T-helper 2 cell treated with Interferon-gamma antibody and Interleukin-4, amounts not matched to agents 5 μg/mL and 100 μg/mL, for 36 hours (primary cell): ENCODE data around the gene DLAT.
"Not testable (repeated sequence)": the region's sequence is repeated elsewhere in the genome, so short reads cannot be mapped to it uniquely, and the experiment has no call there.

Source experiments
- DNase-seq: peaks from one replicate; pipeline ENCODE4 v3.0.0; 2021; ENCODE audit warnings: low spot score
- H3K27ac Mint-ChIP-seq: one replicate; pipeline ENCODE4 v1.8.0; 2021; ENCODE audit warnings: mild to moderate bottlenecking, mixed read lengths
- H3K27me3 Mint-ChIP-seq: one replicate; pipeline ENCODE4 v1.8.0; 2021; ENCODE audit warnings: low read depth, mixed read lengths
- H3K36me3 Mint-ChIP-seq: one replicate; pipeline ENCODE4 v1.8.0; 2021; ENCODE audit warnings: low read depth, mixed read lengths
- H3K4me1 Mint-ChIP-seq: one replicate; pipeline ENCODE4 v1.8.0; 2021; ENCODE audit warnings: low read depth, mixed read lengths
- H3K4me3 Mint-ChIP-seq: one replicate; pipeline ENCODE4 v1.8.0; 2022; ENCODE audit warnings: mild to moderate bottlenecking, moderate library complexity, mixed read lengths
- H3K9me3 Mint-ChIP-seq: one replicate; pipeline ENCODE4 v1.8.0; 2021; ENCODE audit warnings: mixed read lengths

The DLAT gene

DNA sequence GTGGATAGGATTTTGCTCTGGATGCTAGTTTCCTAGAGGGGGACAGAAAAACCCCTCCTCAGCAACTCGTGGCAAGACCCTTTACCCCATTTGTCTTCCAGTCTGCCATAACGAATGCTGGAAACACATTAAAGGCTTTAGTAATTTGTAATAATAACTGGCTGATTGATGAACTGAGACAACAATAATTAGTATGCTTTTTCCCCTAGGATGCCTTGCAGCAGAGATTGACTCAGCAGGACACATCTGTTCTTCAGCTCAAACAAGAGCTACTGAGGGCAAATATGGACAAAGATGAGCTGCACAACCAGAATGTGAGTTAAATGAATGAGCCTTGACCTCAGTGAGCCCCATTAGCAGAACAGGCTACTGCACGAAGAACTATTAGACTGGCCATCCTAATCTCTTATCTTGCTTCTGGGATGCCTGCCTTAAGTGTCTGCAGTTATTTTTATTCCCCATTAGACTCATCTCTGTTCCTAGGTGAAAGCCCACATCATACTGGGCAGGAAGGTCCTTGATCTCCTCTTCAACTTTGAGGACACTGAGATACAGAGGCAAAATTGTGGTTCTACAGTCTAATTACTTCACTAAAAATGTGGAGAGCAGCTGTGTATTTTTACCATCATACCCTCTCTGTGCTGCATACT, 32.9 kb upstream of the DLAT start:
- DNase-seq = no peak
- Mint-ChIP-seq H3K36me3 (peaks cover 7% of the 10 kb centered on the region), H3K27ac (no peak overlapping the region), H3K27me3 (no peaks in the 10 kb centered on the region), H3K9me3 (no peaks in the 10 kb centered on the region), H3K4me1 (no peaks in the 10 kb centered on the region), H3K4me3 (no peak overlapping the region)

DNA sequence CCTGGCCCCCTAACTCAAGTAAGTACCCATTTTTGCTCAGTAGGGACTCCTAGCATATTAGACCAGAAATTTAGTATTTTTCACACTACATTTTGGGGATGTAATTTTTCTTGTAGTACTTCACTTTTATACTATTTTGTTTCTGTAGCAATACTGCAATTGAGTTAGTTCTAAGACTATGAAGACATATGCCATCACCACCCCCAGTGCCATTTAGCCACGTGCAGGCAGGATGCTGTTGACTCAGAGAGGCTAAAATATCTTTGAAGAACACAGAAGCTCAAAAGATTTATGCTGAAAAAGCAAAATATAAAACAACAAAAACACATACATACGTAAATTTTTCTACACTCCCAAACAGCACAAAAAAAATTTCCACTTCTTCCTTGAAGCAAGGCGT, 29.1 kb upstream of the DLAT start:
- no peaks in the 10 kb centered on the region for H3K27me3 Mint-ChIP-seq
- H3K9me3 Mint-ChIP-seq = no peaks in the 10 kb centered on the region
- no peak overlapping the region for H3K4me3 Mint-ChIP-seq
- H3K27ac Mint-ChIP-seq = no peak overlapping the region
- peaks cover 6% of the 10 kb centered on the region for H3K36me3 Mint-ChIP-seq
- DNase-seq = no peak
- H3K4me1 Mint-ChIP-seq = no peaks in the 10 kb centered on the region

DNA sequence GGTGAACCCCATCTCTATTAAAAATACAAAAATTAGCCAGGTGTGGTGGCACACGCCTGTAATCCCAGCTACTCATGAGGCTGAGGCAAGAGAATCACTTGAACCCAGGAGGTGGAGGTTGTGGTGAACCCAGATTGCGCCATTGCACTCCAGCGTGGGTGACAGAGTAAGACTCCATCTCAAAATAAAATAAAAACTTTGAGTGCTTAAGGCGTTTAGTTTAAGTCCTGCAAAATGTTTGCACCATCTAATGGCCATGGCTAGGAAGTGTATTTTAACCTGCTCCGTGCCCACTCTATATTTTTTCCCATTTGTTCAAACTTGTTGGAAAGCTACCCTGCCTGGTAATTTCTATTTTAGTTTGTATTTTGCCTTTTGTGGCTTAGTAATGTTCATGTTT, 28.5 kb upstream of the DLAT start:
- not testable (repeated sequence) for H3K4me1 Mint-ChIP-seq, DNase-seq, H3K27me3 Mint-ChIP-seq, H3K36me3 Mint-ChIP-seq, H3K9me3 Mint-ChIP-seq, H3K27ac Mint-ChIP-seq, H3K4me3 Mint-ChIP-seq

DNA sequence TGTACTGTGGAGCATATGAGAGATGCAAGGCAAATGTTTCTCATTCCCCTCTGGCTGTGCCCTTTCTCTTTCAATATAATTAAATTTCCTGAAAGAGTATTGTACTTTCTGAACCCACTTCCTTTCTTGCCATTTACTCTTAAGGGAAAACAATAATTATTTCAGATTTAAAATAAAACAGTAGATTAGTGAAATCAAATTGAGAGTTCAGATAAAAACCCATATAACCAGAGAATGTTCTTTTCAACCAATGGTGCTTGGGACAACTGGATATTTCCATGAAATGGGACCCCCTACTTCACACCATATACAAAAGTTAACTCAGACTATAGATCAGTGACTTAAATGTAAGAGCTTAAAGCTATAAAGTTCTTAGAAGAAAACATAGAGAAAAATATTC, 26.1 kb upstream of the DLAT start:
- Mint-ChIP-seq H3K4me1 (no peaks in the 10 kb centered on the region), H3K9me3 (no peaks in the 10 kb centered on the region), H3K27ac (no peak overlapping the region), H3K36me3 (peaks cover 8% of the 10 kb centered on the region), H3K4me3 (no peak overlapping the region), H3K27me3 (no peaks in the 10 kb centered on the region)
- DNase-seq = no peak

DNA sequence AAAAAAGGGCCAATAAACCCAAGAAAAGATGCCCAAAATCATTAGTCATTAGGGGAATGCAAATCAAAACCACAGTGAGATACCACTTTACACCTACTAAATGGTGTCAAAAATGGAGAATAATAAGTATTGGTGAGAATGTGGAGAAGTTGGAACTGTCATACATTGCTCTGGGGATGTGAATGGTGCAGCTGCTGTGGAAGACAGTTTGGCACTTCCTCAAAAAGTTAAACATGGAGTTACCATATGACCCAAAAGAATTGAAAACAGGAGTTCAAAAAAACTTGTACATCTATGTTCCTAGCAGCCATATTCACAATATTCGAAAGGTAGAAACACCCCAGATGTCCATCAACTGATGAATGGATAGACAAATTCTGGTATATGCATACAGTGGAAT, 24.5 kb upstream of the DLAT start:
- Mint-ChIP-seq H3K9me3 (no peaks in the 10 kb centered on the region), H3K27me3 (no peaks in the 10 kb centered on the region), H3K27ac (no peak overlapping the region), H3K36me3 (peaks cover 12% of the 10 kb centered on the region), H3K4me1 (no peaks in the 10 kb centered on the region), H3K4me3 (no peak overlapping the region)
- DNase-seq = no peak

DNA sequence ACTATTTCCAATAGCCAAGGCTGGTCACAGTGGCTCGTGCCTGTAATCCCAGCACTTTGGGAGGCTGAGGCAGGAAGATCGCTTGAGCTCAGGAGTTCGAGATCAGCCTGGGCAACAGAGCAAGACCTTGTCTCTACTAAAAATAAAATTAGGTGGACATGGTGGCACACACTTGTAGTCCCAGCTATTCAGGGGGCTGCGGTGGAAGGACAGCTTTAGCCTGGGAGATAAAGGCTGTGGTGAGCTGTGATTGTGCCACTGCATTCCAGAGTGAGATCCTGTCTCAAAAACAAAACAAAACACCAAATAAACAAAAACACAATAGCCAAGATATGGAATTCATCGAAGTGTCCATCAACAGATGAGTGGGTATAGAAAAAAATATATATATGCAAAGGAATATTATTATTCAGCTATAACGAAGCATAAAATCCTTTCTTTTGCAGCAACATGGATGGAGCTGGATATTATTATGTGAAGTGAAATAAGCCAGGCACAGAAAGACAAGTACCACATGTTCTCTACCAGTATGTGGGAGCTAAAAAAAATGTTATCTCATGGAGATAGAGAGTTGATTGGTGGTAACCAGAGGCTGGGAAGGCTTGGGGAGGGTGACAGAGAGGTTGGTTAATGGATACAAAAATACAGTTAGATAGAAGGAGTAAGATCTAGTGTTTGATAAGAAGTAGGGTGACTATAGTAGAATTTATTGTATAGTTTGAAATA, 22.6 kb upstream of the DLAT start:
- Mint-ChIP-seq H3K27ac (no peak overlapping the region), H3K4me3 (no peak overlapping the region), H3K4me1 (no peaks in the 10 kb centered on the region), H3K27me3 (peaks cover 3% of the 10 kb centered on the region), H3K36me3 (peaks cover 12% of the 10 kb centered on the region), H3K9me3 (peaks cover 6% of the 10 kb centered on the region)
- no peak for DNase-seq

DNA sequence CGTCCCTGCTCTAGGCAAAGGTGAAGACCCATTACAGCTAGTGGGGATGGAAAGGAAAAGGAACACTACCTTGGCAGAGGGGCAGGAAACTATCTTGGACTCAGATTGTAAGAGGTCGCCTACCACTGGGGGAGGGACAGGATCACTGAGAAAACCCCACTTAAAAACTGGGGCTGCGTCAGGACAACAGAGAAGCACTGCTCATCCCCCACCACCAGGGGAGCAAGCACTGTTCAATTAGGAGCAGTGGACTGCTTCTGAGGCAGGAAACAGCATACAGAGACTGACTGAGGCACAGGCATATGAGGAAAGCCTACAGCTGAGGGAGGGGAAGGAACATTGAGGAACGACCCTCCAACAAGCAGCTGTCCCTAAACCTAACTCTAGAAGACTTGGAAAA, 20.8 kb upstream of the DLAT start:
- peaks cover 14% of the 10 kb centered on the region for H3K9me3 Mint-ChIP-seq
- no peak overlapping the region for H3K4me3 Mint-ChIP-seq
- no peaks in the 10 kb centered on the region for H3K4me1 Mint-ChIP-seq
- DNase-seq = no peak
- no peak overlapping the region for H3K27ac Mint-ChIP-seq
- peaks cover 8% of the 10 kb centered on the region for H3K27me3 Mint-ChIP-seq
- peaks cover 9% of the 10 kb centered on the region for H3K36me3 Mint-ChIP-seq

DNA sequence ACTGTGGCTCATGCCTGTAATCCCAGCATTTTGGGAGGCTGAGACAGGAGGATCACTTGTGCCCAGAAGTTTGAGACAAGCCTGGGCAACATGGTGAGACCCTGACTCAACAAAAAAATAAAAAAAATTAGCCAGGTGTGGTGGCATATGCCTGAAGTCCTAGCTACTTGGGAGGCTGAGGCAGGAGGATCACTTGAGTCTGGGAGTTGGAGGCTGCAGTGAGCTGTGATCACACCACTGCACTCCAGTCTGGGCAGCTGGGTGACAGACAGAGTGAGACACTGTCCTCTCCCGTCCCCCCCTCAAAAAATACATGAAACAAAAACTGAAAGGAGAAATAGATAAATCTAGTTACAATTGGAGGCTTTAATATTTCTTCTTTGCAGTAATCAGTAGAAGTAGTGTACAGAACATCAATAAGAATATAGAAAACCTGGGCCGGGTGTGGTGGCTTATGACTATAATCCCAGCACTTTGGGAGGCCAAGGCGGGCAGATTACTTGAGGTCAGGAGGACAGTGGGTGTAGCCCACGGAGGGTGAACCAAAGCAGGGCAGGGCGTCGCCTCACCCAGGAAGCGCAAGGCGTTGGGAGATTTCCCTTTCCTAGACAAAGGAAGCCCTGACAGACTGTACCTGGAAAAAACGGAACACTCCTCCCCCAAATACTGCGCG, 19.6 kb upstream of the DLAT start:
- H3K36me3 Mint-ChIP-seq = peaks cover 9% of the 10 kb centered on the region
- no peak overlapping the region for H3K4me3 Mint-ChIP-seq
- H3K4me1 Mint-ChIP-seq = no peaks in the 10 kb centered on the region
- H3K27ac Mint-ChIP-seq = no peak overlapping the region
- peaks cover 14% of the 10 kb centered on the region for H3K9me3 Mint-ChIP-seq
- DNase-seq = no peak
- H3K27me3 Mint-ChIP-seq = peaks cover 8% of the 10 kb centered on the region

DNA sequence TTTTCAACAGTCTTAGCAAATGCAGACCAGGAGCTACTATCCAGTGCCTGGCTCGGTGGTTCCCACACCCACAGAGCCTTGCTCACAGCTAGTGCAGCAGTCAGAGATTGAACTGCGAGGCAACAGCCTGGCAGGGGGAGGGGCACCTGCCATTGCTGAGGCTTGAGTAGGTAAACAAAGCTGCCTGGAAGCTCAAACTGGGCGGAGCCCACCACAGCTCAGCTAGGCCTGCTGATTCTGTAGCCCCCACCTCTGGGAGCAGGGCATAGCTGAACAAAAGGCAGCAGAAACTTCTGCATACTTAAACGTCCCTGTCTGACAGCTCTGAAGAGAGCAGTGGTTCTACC, 19.1 kb upstream of the DLAT start:
- H3K27ac Mint-ChIP-seq, H3K36me3 Mint-ChIP-seq, H3K27me3 Mint-ChIP-seq, H3K4me1 Mint-ChIP-seq, DNase-seq, H3K4me3 Mint-ChIP-seq: not testable (repeated sequence)
- peaks cover 14% of the 10 kb centered on the region for H3K9me3 Mint-ChIP-seq

DNA sequence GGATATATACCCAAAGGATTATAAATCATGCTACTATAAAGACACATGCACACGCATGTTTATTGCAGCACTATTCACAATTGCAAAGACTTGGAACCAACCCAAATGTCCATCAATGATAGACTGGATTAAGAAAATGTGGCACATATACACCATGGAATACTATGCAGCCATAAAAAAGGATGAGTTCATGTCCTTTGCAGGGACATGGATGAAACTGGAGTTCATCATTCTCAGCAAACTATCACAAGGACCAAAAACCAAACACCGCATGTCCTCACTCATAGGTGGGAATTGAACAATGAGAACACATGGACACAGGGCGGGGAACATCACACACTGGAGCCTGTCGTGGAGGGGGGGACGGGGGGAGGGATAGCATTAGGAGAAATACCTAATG, 13.8 kb upstream of the DLAT start:
- H3K27me3 Mint-ChIP-seq, H3K36me3 Mint-ChIP-seq, H3K4me1 Mint-ChIP-seq, H3K27ac Mint-ChIP-seq, H3K4me3 Mint-ChIP-seq, DNase-seq: not testable (repeated sequence)
- H3K9me3 Mint-ChIP-seq = peaks cover 14% of the 10 kb centered on the region

DNA sequence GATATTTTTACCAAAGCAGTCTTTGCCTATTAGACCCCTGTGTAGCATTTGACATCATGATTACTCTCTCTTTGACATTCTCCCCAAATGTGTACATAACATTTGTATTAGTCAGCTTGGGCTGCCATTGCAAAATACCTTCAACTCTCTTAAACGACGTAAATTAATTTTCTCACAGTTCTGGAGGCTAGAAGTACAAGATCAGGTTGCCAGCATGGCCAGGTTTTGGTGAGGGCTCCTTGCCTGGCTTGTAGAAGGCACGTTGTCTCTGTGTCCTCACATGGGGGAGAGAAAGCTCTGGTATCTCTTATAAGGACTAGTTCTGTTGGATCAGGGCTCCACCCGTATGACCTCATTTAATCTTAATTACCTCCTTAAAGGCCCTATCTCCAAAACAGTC, 12.3 kb upstream of the DLAT start:
- peaks cover 2% of the 10 kb centered on the region for H3K36me3 Mint-ChIP-seq
- H3K9me3 Mint-ChIP-seq = peaks cover 8% of the 10 kb centered on the region
- DNase-seq = no peak
- no peaks in the 10 kb centered on the region for H3K4me1 Mint-ChIP-seq
- no peak overlapping the region for H3K4me3 Mint-ChIP-seq
- peaks cover 5% of the 10 kb centered on the region for H3K27me3 Mint-ChIP-seq
- H3K27ac Mint-ChIP-seq = no peak overlapping the region

DNA sequence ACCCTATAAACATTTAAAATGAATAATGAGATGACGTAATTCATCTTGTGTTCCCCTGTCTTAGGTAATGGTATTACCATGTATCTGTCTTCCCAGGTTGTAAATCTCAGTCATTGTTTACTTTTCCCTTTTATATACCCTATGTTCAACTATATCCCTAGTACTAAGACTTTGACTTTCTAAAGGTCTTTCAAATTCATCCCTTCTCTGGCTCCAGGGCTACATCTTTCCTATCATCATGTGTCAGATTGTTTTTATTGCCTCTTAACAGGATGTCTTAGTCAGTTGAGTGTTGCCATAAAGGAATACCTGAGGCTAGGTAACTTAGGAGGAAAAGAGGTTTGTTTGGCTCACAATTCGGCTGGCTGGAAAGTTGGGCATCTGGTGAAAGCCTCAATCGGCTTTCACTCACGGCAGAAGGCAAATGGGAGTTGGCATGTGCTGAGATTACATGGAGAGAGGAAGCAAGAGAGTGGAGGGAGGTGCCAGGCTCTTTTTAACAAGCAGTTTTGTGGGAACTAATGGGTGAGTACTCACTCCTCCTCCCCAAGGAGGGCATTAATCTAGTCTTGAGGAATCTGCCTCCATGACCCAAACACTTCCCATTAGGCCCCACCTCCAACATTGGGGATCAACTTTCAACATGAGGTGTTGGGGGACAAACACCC, 11.6 kb upstream of the DLAT start:
- Mint-ChIP-seq H3K27ac (no peak overlapping the region), H3K4me3 (no peak overlapping the region), H3K27me3 (peaks cover under 1% of the 10 kb centered on the region), H3K36me3 (peaks cover 2% of the 10 kb centered on the region), H3K4me1 (no peaks in the 10 kb centered on the region), H3K9me3 (peaks cover 3% of the 10 kb centered on the region)
- DNase-seq = no peak

DNA sequence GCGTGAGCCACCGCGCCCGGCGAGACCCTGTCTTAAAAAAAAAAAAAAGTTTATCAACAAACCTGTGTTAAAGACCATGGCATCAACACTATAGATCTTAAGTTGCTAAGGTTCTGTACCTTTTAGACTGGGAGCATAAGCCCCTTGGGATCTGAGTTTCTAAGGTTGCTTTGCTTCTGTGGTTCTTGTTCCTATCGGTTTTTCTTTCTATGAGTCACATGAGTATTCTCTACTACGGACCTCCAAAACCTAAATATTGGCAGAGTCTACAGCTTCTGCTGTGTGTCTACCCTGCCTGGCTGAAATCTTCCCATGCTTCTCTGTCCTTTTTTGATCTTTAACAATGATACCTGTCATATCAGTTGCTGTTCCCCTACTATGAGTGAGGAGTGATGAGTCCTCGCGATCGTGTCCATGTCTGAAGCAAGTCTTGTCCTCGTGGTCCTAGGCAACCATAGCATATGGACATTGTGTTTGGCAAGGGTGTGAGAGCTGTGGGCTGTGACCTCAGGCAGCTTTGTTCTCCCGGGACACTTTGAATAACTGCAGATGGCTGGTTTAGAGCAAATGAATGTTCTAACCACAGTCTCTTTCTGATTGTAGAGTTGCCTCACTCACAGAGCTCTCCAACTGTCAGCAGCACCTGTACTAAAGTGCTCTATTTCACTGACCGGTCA, 9.0 kb upstream of the DLAT start:
- no peak overlapping the region for H3K4me3 Mint-ChIP-seq

More for the DNA sequence above, 9.0 kb upstream of the DLAT start:
- Mint-ChIP-seq H3K27me3 (no peaks in the 10 kb centered on the region), H3K9me3 (no peaks in the 10 kb centered on the region), H3K27ac (no peak overlapping the region), H3K4me1 (no peaks in the 10 kb centered on the region), H3K36me3 (peaks cover 7% of the 10 kb centered on the region)
- no peak for DNase-seq
